Parathyroid adenoma (tissue), 2 donors: ENCODE results near the gene IGFALS.
"Not testable (repeated sequence)": the region's sequence is repeated elsewhere in the genome, so short reads cannot be mapped to it uniquely, and the experiment has no call there.

Experiments used
- H2AFZ ChIP-seq: fragments of 300-600 bp; sonication (generic); one replicate; pipeline ENCODE4 v1.7.0; 2017; ENCODE audit warnings: antibody characterized with exemption, mild to moderate bottlenecking
- H3K27ac ChIP-seq: fragments of 300-600 bp; sonication (generic); one replicate; pipeline ENCODE4 v1.7.0; 2017
- H3K27me3 ChIP-seq: fragments of 300-600 bp; sonication (generic); one replicate; pipeline ENCODE4 v1.7.0; 2017; ENCODE audit warnings: low read length; ENCODE audit not compliant: control insufficient read depth, insufficient read depth
- H3K36me3 ChIP-seq: fragments of 300-600 bp; sonication (generic); one replicate; pipeline ENCODE4 v1.7.0; 2017; ENCODE audit warnings: low read length; ENCODE audit not compliant: control insufficient read depth, insufficient read depth
- H3K4me1 ChIP-seq: fragments of 300-600 bp; sonication (generic); one replicate; pipeline ENCODE4 v1.7.0; 2017; ENCODE audit warnings: control low read depth
- H3K4me2 ChIP-seq: fragments of 300-600 bp; sonication (generic); one replicate; pipeline ENCODE4 v1.7.0; 2017; ENCODE audit warnings: low read length
- H3K4me3 ChIP-seq: fragments of 300-600 bp; sonication (generic); one replicate; pipeline ENCODE4 v1.7.0; 2017; ENCODE audit warnings: low read depth, low read length
- H3K79me2 ChIP-seq: fragments of 300-600 bp; sonication (generic); one replicate; pipeline ENCODE4 v1.7.0; 2017; ENCODE audit warnings: control low read depth
- H3K9ac ChIP-seq: fragments of 300-600 bp; sonication (generic); one replicate; pipeline ENCODE4 v1.7.0; 2017; ENCODE audit warnings: mild to moderate bottlenecking
- H3K9me3 ChIP-seq: fragments of 300-600 bp; sonication (generic); one replicate; pipeline ENCODE4 v1.7.0; 2017; ENCODE audit warnings: low read length; ENCODE audit not compliant: control insufficient read depth
- CTCF ChIP-seq: fragments of 300-600 bp; sonication (generic); IDR thresholded peaks from one replicate; pipeline ENCODE4 v1.7.0; 2017; ENCODE audit warnings: antibody characterized with exemption, mild to moderate bottlenecking
- donor health status: primary hyperparathyroidism.

Gene IGFALS

GRCh38 chr16:1809281-1809801 lies 15.8 kb upstream of the IGFALS start:
- H3K36me3 ChIP-seq: no peaks in the 10 kb centered on the region

GRCh38 chr16:1808691-1809090 lies 15.2 kb upstream of the IGFALS start:
- Histone ChIP-seq H2AFZ (no peak overlapping the region), H3K27ac (no peak overlapping the region), H3K27me3 (no peaks in the 10 kb centered on the region), H3K9ac (no peak overlapping the region), H3K4me2 (no peak overlapping the region), H3K4me3 (no peak overlapping the region), H3K9me3 (no peaks in the 10 kb centered on the region), H3K36me3 (no peaks in the 10 kb centered on the region), H3K79me2 (peaks cover 16% of the 10 kb centered on the region), H3K4me1 (no peaks in the 10 kb centered on the region)
- TF ChIP-seq CTCF: no peak

More at GRCh38 chr16:1809281-1809801, 15.8 kb upstream of the IGFALS start:
- no peak overlapping the region for H3K9ac ChIP-seq
- H3K4me2 ChIP-seq: no peak overlapping the region
- no peaks in the 10 kb centered on the region for H3K4me1 ChIP-seq
- H3K79me2 ChIP-seq: peaks cover 16% of the 10 kb centered on the region
- H2AFZ ChIP-seq: no peak overlapping the region
- H3K9me3 ChIP-seq: no peaks in the 10 kb centered on the region
- H3K27me3 ChIP-seq: no peaks in the 10 kb centered on the region
- no peak overlapping the region for H3K4me3 ChIP-seq
- no peak overlapping the region for H3K27ac ChIP-seq
- TF ChIP-seq CTCF: no peak

GRCh38 chr16:1807626-1808025 lies 14.1 kb upstream of the IGFALS start:
- Histone ChIP-seq H3K4me2 (no peak overlapping the region), H3K36me3 (no peaks in the 10 kb centered on the region), H2AFZ (no peak overlapping the region)

GRCh38 chr16:1800701-1801100 lies 7.2 kb upstream of the IGFALS start:
- Histone ChIP-seq H3K27ac (no peak overlapping the region), H3K36me3 (no peaks in the 10 kb centered on the region), H2AFZ (no peak overlapping the region), H3K4me3 (no peak overlapping the region), H3K4me1 (no peaks in the 10 kb centered on the region), H3K9ac (no peak overlapping the region), H3K27me3 (no peaks in the 10 kb centered on the region), H3K79me2 (no peaks in the 10 kb centered on the region), H3K4me2 (no peak overlapping the region), H3K9me3 (no peaks in the 10 kb centered on the region)
- TF ChIP-seq CTCF: no peak

More at GRCh38 chr16:1807626-1808025, 14.1 kb upstream of the IGFALS start:
- Histone ChIP-seq H3K27me3 (no peaks in the 10 kb centered on the region), H3K9ac (no peak overlapping the region), H3K79me2 (peaks cover 16% of the 10 kb centered on the region), H3K4me3 (no peak overlapping the region), H3K4me1 (no peaks in the 10 kb centered on the region), H3K27ac (no peak overlapping the region), H3K9me3 (no peaks in the 10 kb centered on the region)
- no peak for TF ChIP-seq CTCF

- H3K79me2 ChIP-seq, H3K4me1 ChIP-seq, H3K9me3 ChIP-seq, H3K9ac ChIP-seq, H2AFZ ChIP-seq, H3K4me2 ChIP-seq, H3K4me3 ChIP-seq, H3K36me3 ChIP-seq, H3K27me3 ChIP-seq, H3K27ac ChIP-seq: not testable (repeated sequence)
These were observed 5.8 kb upstream of the IGFALS start for GRCh38 chr16:1799263-1799662.
